ENCODE results near the gene RSRP1.
"Not testable (repeated sequence)": the region's sequence is repeated elsewhere in the genome, so short reads cannot be mapped to it uniquely, and the experiment has no call there.

- TF ChIP-seq POLR2AphosphoS5, TAF1, POLR2A, SPI1 (IDR thresholded peaks at IDR 0.05; ENCODE audit: low read depth, low read length): not testable (repeated sequence)
Observed at GRCh38 chr1:25266554-25267287, 19.5 kb upstream of the RSRP1 start.

Measured in GM12891 (cell line).